Loucy (cell line): ENCODE data around the gene GRIN2A.

Experiments used
- H2AFZ ChIP-seq: fragments of 200-600 bp; sonication (generic); 2 replicates; pipeline ENCODE4 v1.6.0; 2016; ENCODE audit warnings: antibody characterized with exemption, mild to moderate bottlenecking, low read length, moderate library complexity
- H3F3A ChIP-seq: fragments of 200-600 bp; 2 replicates; pipeline ENCODE4 v1.6.0; 2016; ENCODE audit warnings: antibody characterized with exemption, low read depth, mild to moderate bottlenecking
- H3K27me3 ChIP-seq: fragments of 200-600 bp; sonication (generic); 2 replicates; pipeline ENCODE4 v1.6.1; 2014; ENCODE audit warnings: low read length, mild to moderate bottlenecking; ENCODE audit not compliant: insufficient read depth, poor library complexity, severe bottlenecking
- H3K36me3 ChIP-seq: fragments of 200-600 bp; sonication (generic); 2 replicates; pipeline ENCODE4 v1.6.1; 2016; ENCODE audit warnings: low read length; ENCODE audit not compliant: insufficient read depth
- H3K4me1 ChIP-seq: fragments of 200-600 bp; sonication (generic); 2 replicates; pipeline ENCODE4 v1.5.1; 2014; ENCODE audit warnings: low read length, mild to moderate bottlenecking; ENCODE audit not compliant: insufficient read depth, poor library complexity, severe bottlenecking
- H3K4me2 ChIP-seq: fragments of 200-600 bp; sonication (generic); 2 replicates; pipeline ENCODE4 v1.6.0; 2014; ENCODE audit warnings: antibody characterized with exemption, low read length, low read depth, mild to moderate bottlenecking; ENCODE audit not compliant: poor library complexity, severe bottlenecking
- H3K4me3 ChIP-seq: fragments of 200-600 bp; sonication (generic); 2 replicates; pipeline ENCODE4 v1.5.1; 2014; ENCODE audit warnings: low read length, mild to moderate bottlenecking, mixed read lengths; ENCODE audit not compliant: poor library complexity, severe bottlenecking
- H3K79me2 ChIP-seq: fragments of 200-600 bp; sonication (generic); 2 replicates; pipeline ENCODE4 v1.6.1; 2014; ENCODE audit warnings: low read length; ENCODE audit not compliant: insufficient read depth
- H3K9ac ChIP-seq: fragments of 200-600 bp; sonication (generic); 2 replicates; pipeline ENCODE4 v1.6.0; 2014; ENCODE audit warnings: mild to moderate bottlenecking, low read depth, low read length, moderate library complexity; ENCODE audit not compliant: poor library complexity, severe bottlenecking
- H3K9me2 ChIP-seq: fragments of 200-600 bp; sonication (generic); replicated peaks from 2 replicates; pipeline ENCODE4 v1.6.1; 2016; ENCODE audit warnings: low read depth, low read length, mixed read lengths
- H3K9me3 ChIP-seq: fragments of 200-600 bp; sonication (generic); 2 replicates; pipeline ENCODE4 v1.6.1; 2014; ENCODE audit warnings: mild to moderate bottlenecking, antibody characterized with exemption, low read length, low read depth; ENCODE audit not compliant: insufficient read depth
- H4K20me1 ChIP-seq: fragments of 200-600 bp; sonication (generic); 2 replicates; pipeline ENCODE4 v1.6.0; 2014; ENCODE audit warnings: antibody characterized with exemption, low read length, mild to moderate bottlenecking; ENCODE audit not compliant: insufficient read depth, poor library complexity, severe bottlenecking
- CTCF ChIP-seq: fragments of 200-600 bp; sonication (generic); conservative IDR thresholded peaks from 2 replicates; pipeline ENCODE4 v1.5.1; 2014; ENCODE audit warnings: mild to moderate bottlenecking, antibody characterized with exemption, low read length
- EZH2phosphoT487 ChIP-seq: fragments of 200-600 bp; IDR thresholded peaks from 2 replicates; pipeline ENCODE4 v1.6.1; 2018; ENCODE audit warnings: antibody characterized with exemption, mild to moderate bottlenecking, moderate library complexity, borderline replicate concordance

The GRIN2A gene

GRCh38 chr16:9980981-9981380, 201.2 kb downstream of the GRIN2A start:
- no peaks in the 10 kb centered on the region for H3K9me3 ChIP-seq
- H3K9ac ChIP-seq: no peak overlapping the region
- H2AFZ ChIP-seq: no peak overlapping the region
- no peak overlapping the region for H3K4me3 ChIP-seq
- no peaks in the 10 kb centered on the region for H3K4me1 ChIP-seq
- no peaks in the 10 kb centered on the region for H4K20me1 ChIP-seq
- no peaks in the 10 kb centered on the region for H3K27me3 ChIP-seq
- H3K36me3 ChIP-seq: no peaks in the 10 kb centered on the region
- H3K9me2 ChIP-seq: no peaks in the 10 kb centered on the region
- H3K79me2 ChIP-seq: no peaks in the 10 kb centered on the region
- H3F3A ChIP-seq: no peaks in the 10 kb centered on the region
- no peak overlapping the region for H3K4me2 ChIP-seq
- TF ChIP-seq EZH2phosphoT487 (no peak), CTCF (no peak)

DNA sequence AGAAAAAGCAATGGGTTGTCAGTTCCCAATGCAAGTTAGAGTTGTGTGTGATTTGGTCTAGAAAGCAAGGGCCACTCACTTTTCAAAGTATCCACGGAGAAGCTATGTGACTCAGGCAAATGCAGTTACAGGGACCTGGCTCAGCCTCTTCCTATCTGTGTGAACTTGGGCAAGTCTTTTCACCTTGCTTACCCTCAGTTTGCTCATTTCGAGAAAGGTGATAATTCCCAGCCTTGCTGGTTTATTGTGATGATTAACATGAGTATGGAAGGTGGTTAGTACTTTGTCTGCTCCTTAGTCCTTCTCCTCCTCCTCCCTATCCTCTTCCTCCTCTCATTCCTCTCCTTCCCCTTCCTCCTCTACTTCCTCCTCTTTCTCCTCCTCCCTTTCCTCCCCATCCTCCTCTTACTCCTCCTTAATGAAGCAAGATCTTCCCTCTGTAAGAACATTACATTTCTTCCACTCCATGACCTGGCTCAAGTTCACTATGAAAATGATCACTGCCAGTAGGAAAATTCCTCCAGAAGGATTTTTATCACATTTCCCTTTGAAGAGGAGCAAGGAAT, 204.0 kb downstream of the GRIN2A start:
- Histone ChIP-seq H3K79me2 (no peaks in the 10 kb centered on the region), H3K9ac (no peak overlapping the region), H3K36me3 (no peaks in the 10 kb centered on the region), H3K27me3 (no peaks in the 10 kb centered on the region), H3K9me3 (no peaks in the 10 kb centered on the region), H3K4me1 (no peaks in the 10 kb centered on the region), H3F3A (no peaks in the 10 kb centered on the region), H4K20me1 (no peaks in the 10 kb centered on the region), H2AFZ (no peak overlapping the region), H3K4me3 (no peak overlapping the region), H3K9me2 (no peaks in the 10 kb centered on the region), H3K4me2 (no peak overlapping the region)
- no peak for TF ChIP-seq EZH2phosphoT487
- no peak for TF ChIP-seq CTCF

- Histone ChIP-seq H3K36me3 (no peaks in the 10 kb centered on the region), H3K9me2 (no peaks in the 10 kb centered on the region), H3K79me2 (no peaks in the 10 kb centered on the region), H3K9me3 (no peaks in the 10 kb centered on the region), H3K4me2 (no peak overlapping the region), H3K4me1 (no peaks in the 10 kb centered on the region), H2AFZ (no peak overlapping the region), H4K20me1 (no peaks in the 10 kb centered on the region), H3K4me3 (no peak overlapping the region), H3F3A (no peaks in the 10 kb centered on the region), H3K27me3 (no peaks in the 10 kb centered on the region), H3K9ac (no peak overlapping the region)
- TF ChIP-seq EZH2phosphoT487 (no peak), CTCF (no peak)
These were observed 204.8 kb downstream of the GRIN2A start for GRCh38 chr16:9977333-9977897.
